ENCODE results near the gene SAMD1. TPM values are rescaled to one million over a fixed set of nuclear protein-coding genes. Genes with fewer than 3 reads are reported as not detected.

Gene SAMD1
- total and polyA plus RNA-seq, 2 experiments from 2014 or later: 32.2 to 69.0 TPM

- H2AFZ ChIP-seq: no peak overlapping the region
- no peaks in the 10 kb centered on the region for H3K4me1 Mint-ChIP-seq
- no peaks in the 10 kb centered on the region for H3K79me2 ChIP-seq (replicated peaks; ENCODE audit: insufficient read depth)
- no peaks in the 10 kb centered on the region for H3K9me3 Mint-ChIP-seq
- H4K20me1 ChIP-seq (replicated peaks; ENCODE audit: insufficient read depth): no peaks in the 10 kb centered on the region
- H3K4me3 ChIP-seq: no peak overlapping the region
- no peaks in the 10 kb centered on the region for H3K27me3 ChIP-seq (ENCODE audit: insufficient read depth)
- peaks cover 3% of the 10 kb centered on the region; the same call in 2 of the 3 replicates for H3K36me3 Mint-ChIP-seq (ENCODE audit: low read depth)
- H3K4me2 ChIP-seq: no peak overlapping the region
- H3K4me1 ChIP-seq (ENCODE audit: insufficient read depth): no peaks in the 10 kb centered on the region
- H3K9me2 ChIP-seq (ENCODE audit: insufficient read depth): no peaks in the 10 kb centered on the region
- ATAC-seq: no peak
- H3F3A ChIP-seq (replicated peaks; ENCODE audit: low read depth): 0 out of 2 replicates have a peak, but pooled peaks cover 5% of the 10 kb centered on the region
- no peak for DNase-seq (ENCODE audit: low spot score)
- TF ChIP-seq ZNF114 (CRISPR knock-in tag; IDR thresholded peaks at IDR 0.05): no peak
- no peak for TF ChIP-seq STAT1 (IDR thresholded peaks at IDR 0.05; ENCODE audit: unreplicated experiment)
- TF ChIP-seq ZNF462 (CRISPR knock-in tag; IDR thresholded peaks at IDR 0.05): no peak
- no peak for TF ChIP-seq REST (IDR thresholded peaks at IDR 0.05; ENCODE audit: unreplicated experiment)
- no peak for TF ChIP-seq CTCF (conservative IDR thresholded peaks at IDR 0.05; ENCODE audit: low read depth in 2 of 2)
- TF ChIP-seq EZH2 (IDR thresholded peaks at IDR 0.05; ENCODE audit: low read depth, unreplicated experiment): no peak
- TF ChIP-seq NANOG (IDR thresholded peaks at IDR 0.05; ENCODE audit: borderline replicate concordance): no peak
- no peak for TF ChIP-seq ZNF331 (CRISPR knock-in tag; IDR thresholded peaks at IDR 0.05; ENCODE audit: low read depth)
- TF ChIP-seq POLR2AphosphoS5 (IDR thresholded peaks at IDR 0.05; ENCODE audit: low read depth): no peak
- no peak for TF ChIP-seq JUNB (IDR thresholded peaks at IDR 0.05; ENCODE audit: unreplicated experiment)
- no peak for TF ChIP-seq CREB1 (CRISPR knock-in tag; IDR thresholded peaks at IDR 0.05; ENCODE audit: low read depth)
- TF ChIP-seq EZH2phosphoT487 (IDR thresholded peaks at IDR 0.05; ENCODE audit: unreplicated experiment): no peak
- TF ChIP-seq ETS1 (IDR thresholded peaks at IDR 0.05): no peak
- H3K36me3 ChIP-seq (ENCODE audit: insufficient read depth): no peaks in the 10 kb centered on the region
- H3K4me3 Mint-ChIP-seq: no peak overlapping the region
- no peak overlapping the region for H3K27ac Mint-ChIP-seq
- H3K27me3 Mint-ChIP-seq (ENCODE audit: insufficient read depth, low read depth, poor library complexity): no peaks in the 10 kb centered on the region
- H3K27ac ChIP-seq (ENCODE audit: low read depth): no peak overlapping the region
Observed at GRCh38 chr19:14102102-14102696, 11.6 kb upstream of the SAMD1 start.
